GM12874 (cell line): ENCODE results near the gene TAF1B.

ENCODE experiments used
- TF ChIP-seq, protein P1 (sequence below): IDR thresholded peaks from 2 replicates; pipeline ENCODE4 v1.5.1; 2011; ENCODE audit warnings: low read depth, mild to moderate bottlenecking, control low read depth, low read length, moderate library complexity; ENCODE audit not compliant: insufficient read depth

Gene TAF1B

DNA sequence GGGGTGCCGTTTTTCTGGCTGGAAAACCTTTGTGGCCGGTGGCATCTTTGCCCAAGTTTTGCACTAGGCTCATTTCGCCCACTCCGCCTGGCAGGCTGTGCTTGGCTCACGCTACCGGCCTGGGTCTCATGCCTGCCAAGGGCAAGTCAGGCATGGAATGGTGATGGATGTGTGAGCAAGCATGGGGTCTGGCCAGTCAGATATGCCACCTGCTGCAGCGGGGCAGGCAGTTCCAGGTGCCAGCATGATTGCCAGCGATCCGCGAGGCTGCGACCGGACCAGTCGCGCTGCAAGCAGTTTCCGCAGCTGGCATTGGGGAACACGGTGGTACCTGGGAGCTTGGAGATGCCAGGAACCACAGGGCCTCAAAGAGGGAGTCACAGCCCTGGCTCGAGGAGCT, 40.6 kb downstream of the TAF1B start:
- TF ChIP-seq, protein P1, sequence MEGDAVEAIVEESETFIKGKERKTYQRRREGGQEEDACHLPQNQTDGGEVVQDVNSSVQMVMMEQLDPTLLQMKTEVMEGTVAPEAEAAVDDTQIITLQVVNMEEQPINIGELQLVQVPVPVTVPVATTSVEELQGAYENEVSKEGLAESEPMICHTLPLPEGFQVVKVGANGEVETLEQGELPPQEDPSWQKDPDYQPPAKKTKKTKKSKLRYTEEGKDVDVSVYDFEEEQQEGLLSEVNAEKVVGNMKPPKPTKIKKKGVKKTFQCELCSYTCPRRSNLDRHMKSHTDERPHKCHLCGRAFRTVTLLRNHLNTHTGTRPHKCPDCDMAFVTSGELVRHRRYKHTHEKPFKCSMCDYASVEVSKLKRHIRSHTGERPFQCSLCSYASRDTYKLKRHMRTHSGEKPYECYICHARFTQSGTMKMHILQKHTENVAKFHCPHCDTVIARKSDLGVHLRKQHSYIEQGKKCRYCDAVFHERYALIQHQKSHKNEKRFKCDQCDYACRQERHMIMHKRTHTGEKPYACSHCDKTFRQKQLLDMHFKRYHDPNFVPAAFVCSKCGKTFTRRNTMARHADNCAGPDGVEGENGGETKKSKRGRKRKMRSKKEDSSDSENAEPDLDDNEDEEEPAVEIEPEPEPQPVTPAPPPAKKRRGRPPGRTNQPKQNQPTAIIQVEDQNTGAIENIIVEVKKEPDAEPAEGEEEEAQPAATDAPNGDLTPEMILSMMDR: no peak

- TF ChIP-seq, protein P1: no peak
These were observed 41.2 kb downstream of the TAF1B start for GRCh38 chr2:9884436-9884835.

DNA sequence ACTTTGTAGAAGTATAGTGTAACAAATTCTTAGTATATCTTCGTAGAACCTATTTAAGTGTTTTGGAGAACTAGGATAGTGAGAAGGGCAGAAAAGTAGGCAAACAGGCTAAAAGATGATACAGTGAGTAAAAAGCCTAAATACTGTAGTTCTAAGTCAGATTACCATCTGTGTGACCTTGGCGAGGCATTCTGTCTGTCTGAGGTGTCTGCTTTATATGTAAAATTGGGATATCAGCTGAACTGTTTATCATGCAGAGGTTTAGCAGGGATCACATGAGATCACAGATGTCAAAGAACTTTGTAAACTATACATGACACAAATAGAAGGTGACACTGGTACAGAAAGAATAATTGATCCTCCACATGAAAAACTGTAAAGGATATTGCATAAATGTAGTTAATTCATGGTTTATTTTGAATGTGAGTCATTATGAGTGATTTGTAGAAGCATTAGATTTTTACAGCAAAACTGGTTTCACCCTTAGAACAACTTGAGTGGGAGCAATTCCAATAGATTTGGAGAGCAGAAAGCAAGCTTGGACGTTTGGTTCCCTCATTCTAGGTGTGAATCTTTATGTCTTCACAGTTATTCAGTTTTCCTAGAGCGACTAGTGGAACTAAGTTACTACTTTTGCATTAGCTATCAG, 41.9 kb downstream of the TAF1B start:
- TF ChIP-seq, protein P1: no peak

GRCh38 chr2:9887513-9887912, 44.2 kb downstream of the TAF1B start:
- TF ChIP-seq, protein P1: no peak

DNA sequence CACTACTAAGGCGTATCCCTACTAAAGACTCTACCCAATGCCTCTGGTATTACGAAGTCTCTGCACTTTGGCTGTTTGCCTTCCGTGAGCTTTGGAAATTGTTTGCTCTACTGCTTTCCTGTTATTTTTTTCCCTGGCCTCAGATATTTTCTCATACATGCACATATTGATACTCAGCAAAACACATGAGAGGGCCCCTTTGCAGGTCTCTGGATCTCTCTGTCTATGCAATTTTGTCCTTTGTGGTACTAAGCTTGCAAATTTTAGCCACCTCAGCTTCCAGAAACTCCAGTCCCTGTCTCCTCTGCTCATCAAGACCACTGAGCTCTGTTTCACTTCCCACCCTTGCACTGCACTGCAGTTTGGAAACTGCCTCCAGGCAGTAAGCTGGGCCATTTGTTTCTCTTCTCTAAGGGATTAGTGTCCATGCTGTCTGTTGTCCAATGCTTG, 46.6 kb downstream of the TAF1B start:
- TF ChIP-seq, protein P1: no peak

GRCh38 chr2:9892236-9892635, 49.0 kb downstream of the TAF1B start:
- TF ChIP-seq, protein P1: no peak

DNA sequence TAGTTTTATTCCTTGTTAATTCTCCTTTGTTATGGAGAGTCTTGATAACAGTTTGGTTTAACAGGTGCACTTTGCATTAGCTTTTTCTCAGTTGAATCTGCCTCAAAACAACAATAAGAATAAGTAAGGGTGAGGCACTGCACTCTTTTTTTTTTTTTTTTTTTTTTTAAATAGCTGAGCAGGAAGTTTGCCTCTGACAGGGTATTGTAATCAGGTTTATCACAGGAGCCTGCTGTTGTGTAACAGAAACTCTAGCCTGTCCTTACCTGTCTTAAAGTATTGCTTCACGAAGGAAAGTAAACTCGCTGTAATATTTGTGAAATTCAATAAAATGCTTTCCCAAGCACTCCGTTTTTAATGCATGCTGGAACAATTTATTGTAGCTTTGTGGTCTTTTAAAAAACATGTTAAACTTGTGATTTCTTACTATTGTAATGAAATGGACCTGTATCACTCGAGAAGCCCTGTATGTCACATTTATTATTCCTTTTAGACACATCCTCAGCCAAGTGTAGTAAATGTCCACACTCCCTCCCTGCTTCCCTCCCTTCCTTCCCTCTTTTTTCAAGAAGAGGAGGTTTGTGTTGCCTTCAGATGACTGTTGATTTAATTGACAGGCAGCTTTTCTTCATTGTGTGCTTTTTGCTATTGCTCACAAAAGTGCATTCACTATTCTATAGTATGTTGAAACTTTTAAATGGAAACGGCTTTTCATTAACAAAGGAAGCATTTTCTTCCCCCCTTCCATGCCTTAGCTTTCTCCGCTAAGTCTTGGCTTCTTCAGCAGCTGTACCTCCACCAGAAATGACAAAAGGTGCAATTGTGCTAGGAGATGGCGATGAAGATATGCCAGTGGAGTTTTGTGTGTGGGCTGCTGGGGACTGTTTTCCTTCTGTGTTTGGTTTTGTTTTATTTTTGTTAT, 52.7 kb downstream of the TAF1B start:
- TF ChIP-seq, protein P1: no peak
